ENCODE measurements around the gene CHRNB2.

DNA sequence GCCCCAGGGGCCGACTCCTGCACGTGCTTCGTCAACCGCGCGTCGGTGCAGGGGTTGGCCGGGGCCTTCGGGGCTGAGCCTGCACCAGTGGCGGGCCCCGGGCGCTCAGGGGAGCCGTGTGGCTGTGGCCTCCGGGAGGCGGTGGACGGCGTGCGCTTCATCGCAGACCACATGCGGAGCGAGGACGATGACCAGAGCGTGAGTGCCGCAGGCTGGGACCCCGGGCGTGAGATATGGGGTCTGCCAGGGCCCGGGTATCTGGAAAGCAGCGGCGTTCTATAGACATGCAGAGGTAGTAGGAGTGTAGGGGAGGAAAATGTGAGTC lies 4.3 kb downstream of the CHRNB2 start:
- no peak for TF ChIP-seq NFRKB (IDR thresholded peaks at IDR 0.05; ENCODE audit: low read depth)
- no peak for TF ChIP-seq MAZ (CRISPR knock-in tag; conservative IDR thresholded peaks at IDR 0.05 in 1 of 2, IDR thresholded peaks at IDR 0.05 in 1 of 2)
- no peak for TF ChIP-seq FOXK2 (conservative IDR thresholded peaks at IDR 0.05 in 1 of 2, IDR thresholded peaks at IDR 0.05 in 1 of 2; ENCODE audit: low read depth in 2 of 2)
